Skeletal muscle satellite cell (primary cell): ENCODE data around the gene PPP1R7.
A peak's percentile ranks its signal among the peaks of the same experiment; 100 is the strongest.

Experiments used
- H3K27me3 ChIP-seq: 2 replicates; pipeline ENCODE4 v1.7.0; 2013; ENCODE audit warnings: low read length; ENCODE audit not compliant: control insufficient read depth, insufficient read depth
- H3K36me3 ChIP-seq: 2 replicates; pipeline ENCODE4 v1.7.0; 2013; ENCODE audit warnings: mild to moderate bottlenecking, control low read depth, low read length; ENCODE audit not compliant: insufficient read depth
- H3K4me1 ChIP-seq: 2 replicates; pipeline ENCODE4 v1.7.0; 2013; ENCODE audit warnings: low read length; ENCODE audit not compliant: control insufficient read depth, insufficient read depth
- H3K4me2 ChIP-seq: 2 replicates; pipeline ENCODE4 v1.7.0; 2013; ENCODE audit warnings: mild to moderate bottlenecking, low read length
- H3K4me3 ChIP-seq: 2 replicates; pipeline ENCODE4 v1.7.0; 2013; ENCODE audit warnings: low read length
- H3K9ac ChIP-seq: 2 replicates; pipeline ENCODE4 v1.7.0; 2013; ENCODE audit warnings: mild to moderate bottlenecking, low read depth, low read length, moderate library complexity
- H3K9me3 ChIP-seq: replicated peaks from 2 replicates; pipeline ENCODE4 v1.7.0; 2013; ENCODE audit warnings: mild to moderate bottlenecking, control low read depth, low read length

PPP1R7 gene

GRCh38 chr2:241209271-241209670 lies 59.0 kb downstream of the PPP1R7 start:
- H3K27me3 ChIP-seq: peaks cover 34% of the 10 kb centered on the region
- no peaks in the 10 kb centered on the region for H3K4me1 ChIP-seq
- no peak overlapping the region for H3K9ac ChIP-seq
- H3K4me2 ChIP-seq: no peak overlapping the region
- no peaks in the 10 kb centered on the region for H3K36me3 ChIP-seq
- no peak overlapping the region for H3K4me3 ChIP-seq
- H3K9me3 ChIP-seq: no peaks in the 10 kb centered on the region

- H3K4me2 ChIP-seq: no peak overlapping the region
- H3K9ac ChIP-seq: no peak overlapping the region
- no peak overlapping the region for H3K4me3 ChIP-seq
- H3K9me3 ChIP-seq: no peaks in the 10 kb centered on the region
- no peaks in the 10 kb centered on the region for H3K4me1 ChIP-seq
- H3K27me3 ChIP-seq: peaks cover 54% of the 10 kb centered on the region
- no peaks in the 10 kb centered on the region for H3K36me3 ChIP-seq
These were observed 61.0 kb downstream of the PPP1R7 start for GRCh38 chr2:241211276-241211675.

GRCh38 chr2:241213041-241213440 lies 62.8 kb downstream of the PPP1R7 start:
- Histone ChIP-seq H3K9ac (no peak overlapping the region), H3K9me3 (no peaks in the 10 kb centered on the region), H3K36me3 (no peaks in the 10 kb centered on the region), H3K4me2 (no peak overlapping the region), H3K27me3 (peaks cover 50% of the 10 kb centered on the region), H3K4me1 (peaks cover 6% of the 10 kb centered on the region), H3K4me3 (no peak overlapping the region)

- Histone ChIP-seq H3K4me1 (peaks cover 8% of the 10 kb centered on the region), H3K4me3 (no peak overlapping the region), H3K9ac (no peak overlapping the region), H3K36me3 (no peaks in the 10 kb centered on the region), H3K9me3 (no peaks in the 10 kb centered on the region), H3K27me3 (peaks cover 50% of the 10 kb centered on the region), H3K4me2 (no peak overlapping the region)
These were observed 63.3 kb downstream of the PPP1R7 start for GRCh38 chr2:241213567-241213966.

- H3K9me3 ChIP-seq: no peaks in the 10 kb centered on the region
- no peaks in the 10 kb centered on the region for H3K36me3 ChIP-seq
- peaks cover 14% of the 10 kb centered on the region for H3K4me1 ChIP-seq
- peaks cover 50% of the 10 kb centered on the region for H3K27me3 ChIP-seq
- no peak overlapping the region for H3K9ac ChIP-seq
- no peak overlapping the region for H3K4me2 ChIP-seq
- H3K4me3 ChIP-seq: no peak overlapping the region
These were observed 63.9 kb downstream of the PPP1R7 start for GRCh38 chr2:241214209-241214608.

- Histone ChIP-seq H3K9me3 (no peaks in the 10 kb centered on the region), H3K9ac (no peak overlapping the region), H3K36me3 (no peaks in the 10 kb centered on the region), H3K4me2 (no peak overlapping the region), H3K4me1 (peaks cover 15% of the 10 kb centered on the region), H3K4me3 (no peak overlapping the region), H3K27me3 (peaks cover 50% of the 10 kb centered on the region)
These were observed 64.5 kb downstream of the PPP1R7 start for GRCh38 chr2:241214766-241215165.

- no peaks in the 10 kb centered on the region for H3K36me3 ChIP-seq
- peaks cover 15% of the 10 kb centered on the region for H3K4me1 ChIP-seq
- H3K27me3 ChIP-seq: peaks cover 50% of the 10 kb centered on the region
- H3K4me3 ChIP-seq: no peak overlapping the region
- H3K9ac ChIP-seq: no peak overlapping the region
- no peak overlapping the region for H3K4me2 ChIP-seq
- H3K9me3 ChIP-seq: no peaks in the 10 kb centered on the region
These were observed 65.2 kb downstream of the PPP1R7 start for GRCh38 chr2:241215421-241215820.

GRCh38 chr2:241216211-241216761 lies 66.0 kb downstream of the PPP1R7 start:
- Histone ChIP-seq H3K4me3 (no peak overlapping the region), H3K4me2 (no peak overlapping the region), H3K9ac (no peak overlapping the region), H3K9me3 (no peaks in the 10 kb centered on the region), H3K36me3 (no peaks in the 10 kb centered on the region), H3K4me1 (peaks cover 15% of the 10 kb centered on the region), H3K27me3 (peaks cover 50% of the 10 kb centered on the region)

GRCh38 chr2:241217320-241218031 lies 67.2 kb downstream of the PPP1R7 start:
- Histone ChIP-seq H3K9ac (peak overlapping the region; percentile 46), H3K4me2 (peak overlapping the region; percentile 91), H3K36me3 (no peaks in the 10 kb centered on the region), H3K9me3 (no peaks in the 10 kb centered on the region), H3K4me1 (peaks cover 15% of the 10 kb centered on the region), H3K27me3 (peaks cover 38% of the 10 kb centered on the region), H3K4me3 (peak overlapping the region; percentile 73)

- Histone ChIP-seq H3K4me2 (peak overlapping the region; percentile 98), H3K36me3 (no peaks in the 10 kb centered on the region), H3K27me3 (peaks cover 29% of the 10 kb centered on the region), H3K9me3 (no peaks in the 10 kb centered on the region), H3K4me1 (peaks cover 17% of the 10 kb centered on the region), H3K4me3 (peak overlapping the region; percentile 78), H3K9ac (peak overlapping the region; percentile 74)
These were observed 68.1 kb downstream of the PPP1R7 start for GRCh38 chr2:241218131-241219029.

- Histone ChIP-seq H3K36me3 (no peaks in the 10 kb centered on the region), H3K27me3 (peaks cover 22% of the 10 kb centered on the region), H3K4me2 (peak overlapping the region; percentile 98), H3K4me3 (peak overlapping the region; percentile 78), H3K4me1 (peaks cover 23% of the 10 kb centered on the region), H3K9ac (peak overlapping the region; percentile 74), H3K9me3 (no peaks in the 10 kb centered on the region)
These were observed 68.7 kb downstream of the PPP1R7 start for GRCh38 chr2:241219030-241219382.
